Adrenal gland (tissue), 5 donors: Measurements from ENCODE around the gene ANKRD6.

Experiments
- POLR2A ChIP-seq, 2 donors: fragments of 450-650 bp; IDR thresholded peaks; one replicate each; pipeline ENCODE4 v1.6.1; 2017; ENCODE audit warnings: antibody characterized with exemption in 2 of 2, mild to moderate bottlenecking in 2 of 2, moderate library complexity in 1 of 2
- TF ChIP-seq, protein P1 (sequence below), 6 experiments: fragments of 450-650 bp in 4 of 6; fragments of 200-600 bp in 2 of 6; sonication (generic) in 1 of 6; IDR thresholded peaks; 1 replicate in 5 of 6; 2 replicates in 1 of 6; pipeline versions ENCODE4 v1.5.1 to v1.8.0; 2016 to 2021; ENCODE audit warnings: antibody characterized with exemption in 6 of 6, mild to moderate bottlenecking in 2 of 6, moderate library complexity in 1 of 6
- donor health status: DM: no; HTN: no; CAD: no.

DNA sequence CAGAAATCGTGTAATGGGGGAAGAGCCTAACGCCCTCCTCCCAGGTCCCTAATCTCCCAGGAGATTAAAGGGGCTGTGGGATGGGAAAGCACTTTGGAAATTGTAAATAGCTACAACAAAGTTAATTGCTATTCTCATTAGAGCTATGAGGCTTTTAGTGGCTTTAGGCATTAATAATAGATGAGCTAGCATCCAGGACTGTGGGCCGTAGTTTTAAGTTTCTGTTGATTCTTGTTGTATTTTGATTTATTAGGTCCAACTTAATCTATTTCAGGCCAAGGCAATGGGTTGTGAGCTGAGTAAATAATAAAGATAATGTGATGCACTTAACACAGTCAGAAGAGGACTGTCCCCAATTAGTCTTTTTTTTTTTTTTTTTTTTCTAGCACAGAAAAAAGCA lies 67.7 kb downstream of the ANKRD6 start:
- TF ChIP-seq, protein P1, sequence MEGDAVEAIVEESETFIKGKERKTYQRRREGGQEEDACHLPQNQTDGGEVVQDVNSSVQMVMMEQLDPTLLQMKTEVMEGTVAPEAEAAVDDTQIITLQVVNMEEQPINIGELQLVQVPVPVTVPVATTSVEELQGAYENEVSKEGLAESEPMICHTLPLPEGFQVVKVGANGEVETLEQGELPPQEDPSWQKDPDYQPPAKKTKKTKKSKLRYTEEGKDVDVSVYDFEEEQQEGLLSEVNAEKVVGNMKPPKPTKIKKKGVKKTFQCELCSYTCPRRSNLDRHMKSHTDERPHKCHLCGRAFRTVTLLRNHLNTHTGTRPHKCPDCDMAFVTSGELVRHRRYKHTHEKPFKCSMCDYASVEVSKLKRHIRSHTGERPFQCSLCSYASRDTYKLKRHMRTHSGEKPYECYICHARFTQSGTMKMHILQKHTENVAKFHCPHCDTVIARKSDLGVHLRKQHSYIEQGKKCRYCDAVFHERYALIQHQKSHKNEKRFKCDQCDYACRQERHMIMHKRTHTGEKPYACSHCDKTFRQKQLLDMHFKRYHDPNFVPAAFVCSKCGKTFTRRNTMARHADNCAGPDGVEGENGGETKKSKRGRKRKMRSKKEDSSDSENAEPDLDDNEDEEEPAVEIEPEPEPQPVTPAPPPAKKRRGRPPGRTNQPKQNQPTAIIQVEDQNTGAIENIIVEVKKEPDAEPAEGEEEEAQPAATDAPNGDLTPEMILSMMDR (IDR thresholded peaks at IDR 0.05) = no peak
- TF ChIP-seq POLR2A (IDR thresholded peaks at IDR 0.05) = no peak
